GM21515 (cell line): Measurements from ENCODE around the gene KIAA0753.

Source experiments
- ATAC-seq: cut with Tn5 transposase; IDR thresholded peaks from one replicate; pipeline ENCODE4 v1.9.1; 2021; ENCODE audit not compliant: unreplicated experiment

KIAA0753 gene

DNA sequence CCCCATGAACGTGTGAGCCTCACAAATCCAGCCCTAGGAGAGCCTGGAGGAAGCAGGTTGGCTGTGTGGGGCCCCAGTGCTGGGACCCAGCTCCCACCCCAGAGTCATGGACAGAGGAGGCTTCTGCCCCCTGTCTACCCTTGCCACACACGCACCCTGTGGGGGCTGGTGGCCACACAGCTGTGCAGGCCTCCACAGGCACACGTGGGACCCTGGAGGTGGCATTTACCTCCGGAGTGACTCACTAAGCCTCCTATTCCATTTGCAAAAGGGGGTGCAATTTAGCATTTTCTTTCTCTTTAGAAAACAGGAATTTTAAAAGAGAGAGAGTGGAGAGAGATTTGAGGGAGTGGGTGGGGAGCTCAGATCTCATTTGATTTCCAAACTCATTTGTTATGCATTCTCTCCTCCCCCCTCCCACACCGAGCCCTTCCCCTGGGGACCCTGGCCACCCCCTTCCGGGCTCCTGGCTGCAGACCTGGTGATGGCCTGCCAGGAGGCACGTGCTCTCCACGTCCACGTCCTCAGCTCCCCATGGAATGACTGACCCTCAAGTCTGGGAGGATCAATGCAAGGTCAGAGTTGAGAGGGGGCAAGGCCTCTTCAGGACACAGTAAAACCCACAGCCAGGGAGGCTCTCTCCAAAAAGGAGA is 91.0 kb downstream of the KIAA0753 start:
- no peak for ATAC-seq

- ATAC-seq: peak; percentile 52
These were observed 91.8 kb downstream of the KIAA0753 start for GRCh38 chr17:6548578-6549330.

DNA sequence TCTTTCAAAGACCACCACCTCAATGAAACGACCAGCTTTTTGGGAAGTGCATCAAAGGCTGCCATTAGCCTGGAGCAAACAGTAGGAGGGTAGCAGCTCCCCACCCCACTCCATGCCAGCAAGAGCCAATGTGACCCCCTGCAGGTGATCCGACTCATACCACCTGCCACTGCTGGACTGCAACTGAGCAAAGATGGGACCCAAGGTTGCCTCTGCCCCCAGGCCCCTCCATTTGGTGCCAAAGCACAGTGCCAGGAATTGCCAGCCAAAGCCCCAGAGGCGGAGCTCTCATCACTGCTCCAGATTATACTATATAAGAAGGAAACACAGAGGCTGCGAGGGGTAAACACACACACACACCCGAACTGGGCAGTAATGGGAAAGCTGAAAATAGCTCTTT is 92.5 kb downstream of the KIAA0753 start:
- no peak for ATAC-seq

- ATAC-seq: no peak
These were observed 93.2 kb downstream of the KIAA0753 start for GRCh38 chr17:6547336-6547735.

DNA sequence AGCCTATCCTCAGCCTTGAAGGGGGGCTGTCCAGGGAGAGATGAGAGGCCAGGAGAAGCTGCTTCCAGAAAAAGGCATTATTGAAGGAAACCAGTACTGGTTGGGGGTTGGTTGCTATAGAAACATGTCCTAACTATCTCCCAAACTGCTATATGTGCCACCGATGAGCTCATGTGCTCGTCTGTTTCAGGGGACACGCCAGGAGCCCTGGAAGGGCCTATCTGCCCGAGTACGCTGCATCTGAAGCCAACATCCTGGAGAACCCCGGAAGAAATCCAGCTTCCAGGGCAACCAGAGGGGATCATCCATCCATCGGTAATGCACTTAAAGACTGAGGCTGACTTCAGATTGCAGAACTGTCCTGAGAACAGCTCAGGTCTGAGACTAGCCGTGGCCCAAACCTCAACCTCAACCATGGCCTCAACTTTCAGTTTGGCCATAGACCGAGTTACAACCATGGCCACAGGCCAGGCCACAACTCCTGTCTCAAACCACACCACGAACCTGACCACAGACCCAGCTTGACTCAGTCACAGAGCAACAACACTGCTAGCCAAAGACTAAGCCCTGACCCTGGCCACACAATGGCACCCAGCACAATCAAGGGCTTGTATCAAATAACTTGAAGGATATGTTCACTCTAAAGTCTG is 94.3 kb downstream of the KIAA0753 start:
- ATAC-seq: no peak

- ATAC-seq: no peak
These were observed 95.2 kb downstream of the KIAA0753 start for GRCh38 chr17:6545291-6545690.

DNA sequence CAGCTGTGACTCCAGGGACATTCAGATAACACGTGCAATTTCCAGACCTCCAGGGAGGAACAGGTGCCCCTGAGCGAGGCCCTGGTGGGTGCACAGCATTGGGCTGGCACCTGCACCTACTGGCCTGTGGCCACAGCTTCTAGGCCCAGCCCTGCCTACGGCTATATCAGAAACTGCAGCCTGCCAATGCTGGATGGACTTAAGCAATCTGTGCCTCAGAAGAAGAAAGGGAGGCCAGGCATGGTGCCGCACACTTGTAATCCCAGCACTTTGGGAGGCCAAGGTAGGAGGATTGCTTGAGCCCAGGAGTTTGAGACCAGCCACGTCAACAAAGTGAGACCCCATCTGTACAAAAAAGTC is 96.5 kb downstream of the KIAA0753 start:
- ATAC-seq: no peak

- ATAC-seq: no peak
These were observed 97.2 kb downstream of the KIAA0753 start for GRCh38 chr17:6543079-6544010.

DNA sequence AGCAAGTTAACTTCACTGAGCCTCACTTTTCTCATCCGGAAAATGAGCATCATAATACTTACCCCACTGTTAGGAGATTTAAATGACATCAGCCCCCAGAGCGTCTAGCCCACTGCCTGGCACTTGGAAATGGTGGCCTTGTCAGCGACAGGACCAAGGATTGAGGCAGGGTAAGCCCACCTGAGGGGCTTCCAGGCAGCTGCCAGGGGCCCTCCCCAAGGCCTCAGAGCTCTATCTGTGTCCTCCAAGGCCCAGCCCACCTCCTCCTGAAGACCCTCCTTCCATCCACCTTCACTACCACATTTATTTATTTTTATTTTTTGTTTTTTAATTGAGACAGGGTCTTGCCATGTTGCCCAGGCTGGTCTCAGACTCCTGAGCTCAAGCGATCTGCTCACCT is 97.9 kb downstream of the KIAA0753 start:
- no peak for ATAC-seq

- ATAC-seq: no peak
These were observed 98.6 kb downstream of the KIAA0753 start for GRCh38 chr17:6541886-6542285.

DNA sequence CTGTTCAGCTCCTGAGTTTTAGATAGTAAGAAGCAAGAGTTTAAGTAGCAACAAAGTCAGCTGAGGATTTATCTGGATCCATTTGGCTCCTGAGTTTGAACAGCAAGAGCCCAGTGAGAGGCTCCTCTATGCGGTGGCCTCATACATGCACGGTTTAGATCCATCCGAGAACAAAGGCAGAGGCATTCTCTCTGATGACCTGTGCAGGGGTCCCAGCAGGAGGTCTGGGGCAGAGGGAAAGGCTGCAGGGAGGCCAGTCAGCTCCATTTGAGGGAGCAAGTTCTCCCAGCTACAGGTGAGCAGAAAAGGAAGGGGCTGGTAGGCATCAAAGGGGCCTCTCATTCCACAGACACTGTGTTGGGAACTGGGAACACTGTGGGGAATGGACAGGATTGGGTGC is 100.6 kb downstream of the KIAA0753 start:
- ATAC-seq: no peak

- ATAC-seq: no peak
These were observed 103.9 kb downstream of the KIAA0753 start for GRCh38 chr17:6536566-6537065.

- no peak for ATAC-seq
These were observed 104.5 kb downstream of the KIAA0753 start for GRCh38 chr17:6536053-6536452.

DNA sequence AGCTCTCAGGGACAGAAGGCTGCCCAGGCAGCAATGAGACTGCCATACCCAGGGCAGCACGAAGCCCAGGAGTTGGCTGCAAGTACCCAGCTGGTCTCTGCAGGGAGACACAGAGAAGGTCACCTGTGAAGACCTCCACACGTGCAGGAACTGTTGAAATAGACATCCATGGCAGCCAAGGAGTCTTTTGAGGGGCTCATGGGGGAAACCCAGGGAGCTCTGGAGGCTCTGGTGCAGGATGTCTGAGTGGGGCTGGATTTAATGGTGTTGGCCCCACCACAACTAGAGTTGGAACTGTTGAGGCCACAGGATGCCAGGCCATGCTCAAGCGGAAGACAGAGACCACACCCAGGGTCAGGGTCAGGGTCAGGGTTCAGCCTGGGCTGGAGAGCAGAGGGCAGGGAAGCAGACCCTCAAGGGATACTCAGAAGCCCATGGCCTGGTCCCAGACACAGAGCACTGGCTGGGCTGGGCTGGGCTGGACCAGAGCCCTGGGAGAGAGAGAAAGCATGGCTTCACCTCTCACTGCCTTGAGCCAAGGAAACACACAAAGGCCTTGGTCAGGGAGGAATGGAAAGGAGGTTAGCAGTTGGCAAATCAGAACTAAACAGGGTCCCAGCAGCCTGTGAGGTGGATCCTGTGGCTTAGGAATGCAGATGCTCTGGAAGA is 105.5 kb downstream of the KIAA0753 start:
- ATAC-seq: no peak

GRCh38 chr17:6532441-6532885 is 108.0 kb downstream of the KIAA0753 start:
- ATAC-seq: no peak

DNA sequence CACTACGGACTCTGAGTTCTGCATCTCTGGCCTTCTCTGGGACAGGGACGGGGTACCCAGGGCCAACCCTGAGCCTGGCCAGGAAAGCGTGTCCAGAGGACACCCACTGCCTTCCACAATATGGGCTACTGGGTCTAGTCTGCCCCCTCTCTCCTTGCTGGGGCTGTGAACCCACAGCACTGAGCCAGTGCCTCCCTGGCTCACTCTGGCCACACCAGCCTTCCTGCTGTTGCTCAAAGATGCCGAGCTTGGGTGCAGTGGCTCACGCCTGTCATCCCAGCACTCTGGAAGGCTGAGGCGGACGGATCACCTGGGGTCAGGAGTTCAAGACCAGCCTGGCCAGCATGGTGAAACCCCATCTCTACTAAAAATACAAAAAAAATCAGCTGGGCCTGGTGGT is 108.9 kb downstream of the KIAA0753 start:
- ATAC-seq: no peak

GRCh38 chr17:6530324-6530920 is 110.1 kb downstream of the KIAA0753 start:
- no peak for ATAC-seq

GRCh38 chr17:6528557-6528956 is 112.0 kb downstream of the KIAA0753 start:
- no peak for ATAC-seq
